ENCODE measurements around the gene CDH3.

Gene CDH3

DNA sequence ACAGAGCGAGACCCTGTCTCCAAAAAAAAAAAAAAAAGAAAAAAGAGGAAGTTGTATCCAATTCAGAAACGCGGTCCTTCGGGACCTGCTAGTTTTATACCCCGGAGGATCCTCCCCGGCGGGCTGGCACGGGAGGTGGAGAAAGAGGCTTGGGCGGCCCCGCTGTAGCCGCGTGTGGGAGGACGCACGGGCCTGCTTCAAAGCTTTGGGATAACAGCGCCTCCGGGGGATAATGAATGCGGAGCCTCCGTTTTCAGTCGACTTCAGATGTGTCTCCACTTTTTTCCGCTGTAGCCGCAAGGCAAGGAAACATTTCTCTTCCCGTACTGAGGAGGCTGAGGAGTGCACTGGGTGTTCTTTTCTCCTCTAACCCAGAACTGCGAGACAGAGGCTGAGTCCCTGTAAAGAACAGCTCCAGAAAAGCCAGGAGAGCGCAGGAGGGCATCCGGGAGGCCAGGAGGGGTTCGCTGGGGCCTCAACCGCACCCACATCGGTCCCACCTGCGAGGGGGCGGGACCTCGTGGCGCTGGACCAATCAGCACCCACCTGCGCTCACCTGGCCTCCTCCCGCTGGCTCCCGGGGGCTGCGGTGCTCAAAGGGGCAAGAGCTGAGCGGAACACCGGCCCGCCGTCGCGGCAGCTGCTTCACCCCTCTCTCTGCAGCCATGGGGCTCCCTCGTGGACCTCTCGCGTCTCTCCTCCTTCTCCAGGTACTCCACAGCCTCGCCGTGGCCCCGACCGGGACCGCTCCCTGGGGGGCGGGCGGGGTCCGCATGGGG lies at the start of gene CDH3:
Gene CDH3 (plus strand): TSS at position 596 of the 779 bp plus-strand sequence. CDS start 70 bp downstream, at position 666.
- no peak within 1 kb of the TSS for H3K4me3 ChIP-seq (ENCODE audit: low read depth, low read length)
- TF ChIP-seq, protein P1, sequence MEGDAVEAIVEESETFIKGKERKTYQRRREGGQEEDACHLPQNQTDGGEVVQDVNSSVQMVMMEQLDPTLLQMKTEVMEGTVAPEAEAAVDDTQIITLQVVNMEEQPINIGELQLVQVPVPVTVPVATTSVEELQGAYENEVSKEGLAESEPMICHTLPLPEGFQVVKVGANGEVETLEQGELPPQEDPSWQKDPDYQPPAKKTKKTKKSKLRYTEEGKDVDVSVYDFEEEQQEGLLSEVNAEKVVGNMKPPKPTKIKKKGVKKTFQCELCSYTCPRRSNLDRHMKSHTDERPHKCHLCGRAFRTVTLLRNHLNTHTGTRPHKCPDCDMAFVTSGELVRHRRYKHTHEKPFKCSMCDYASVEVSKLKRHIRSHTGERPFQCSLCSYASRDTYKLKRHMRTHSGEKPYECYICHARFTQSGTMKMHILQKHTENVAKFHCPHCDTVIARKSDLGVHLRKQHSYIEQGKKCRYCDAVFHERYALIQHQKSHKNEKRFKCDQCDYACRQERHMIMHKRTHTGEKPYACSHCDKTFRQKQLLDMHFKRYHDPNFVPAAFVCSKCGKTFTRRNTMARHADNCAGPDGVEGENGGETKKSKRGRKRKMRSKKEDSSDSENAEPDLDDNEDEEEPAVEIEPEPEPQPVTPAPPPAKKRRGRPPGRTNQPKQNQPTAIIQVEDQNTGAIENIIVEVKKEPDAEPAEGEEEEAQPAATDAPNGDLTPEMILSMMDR (IDR thresholded peaks at IDR 0.05; ENCODE audit: low read depth, low read length), result no peak

DNA sequence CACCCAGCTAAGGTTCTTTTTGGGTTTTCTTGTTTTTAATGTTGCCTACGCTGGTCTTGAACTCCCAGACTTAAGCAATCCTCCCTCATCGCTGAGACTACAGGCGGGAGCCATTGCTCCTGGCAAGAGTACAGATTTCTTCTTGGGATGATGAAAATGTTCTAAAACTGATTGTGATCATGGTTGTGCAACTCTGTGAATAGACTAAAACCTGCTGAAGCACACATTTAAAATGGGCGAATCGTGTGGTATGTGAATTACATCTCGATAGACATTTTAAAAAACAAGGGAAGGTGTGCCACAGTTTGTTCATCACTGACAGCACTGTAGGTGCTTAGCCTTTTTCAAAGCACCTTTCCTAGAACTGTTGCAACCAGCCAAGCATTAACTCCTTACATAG lies 48.8 kb upstream of the CDH3 start:
- no peak overlapping the region for H3K4me3 ChIP-seq (ENCODE audit: low read depth, low read length)
- TF ChIP-seq, protein P1 (IDR thresholded peaks at IDR 0.05; ENCODE audit: low read depth, low read length), result no peak

DNA sequence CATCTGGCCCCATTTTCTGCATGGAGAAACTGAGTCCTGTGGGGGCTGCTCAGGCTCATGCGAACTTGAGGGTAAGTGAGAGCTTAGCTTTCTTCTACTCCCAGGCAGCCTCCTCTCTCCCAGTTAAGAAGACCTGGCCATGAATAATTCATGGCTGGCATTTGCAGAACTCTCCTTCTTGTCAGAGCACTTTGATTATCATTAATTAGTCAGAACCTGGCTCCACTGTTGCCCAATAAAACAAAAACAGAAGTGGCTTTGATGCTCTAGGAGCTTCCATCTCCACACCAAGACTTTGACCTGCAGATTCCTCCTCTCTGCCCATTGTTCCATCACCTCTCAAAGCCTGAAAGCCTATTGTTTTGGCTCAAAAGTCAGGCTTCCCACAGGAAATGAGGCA lies 45.5 kb upstream of the CDH3 start:
- TF ChIP-seq, protein P1 (IDR thresholded peaks at IDR 0.05; ENCODE audit: low read depth, low read length), result no peak
- no peak overlapping the region for H3K4me3 ChIP-seq (ENCODE audit: low read depth, low read length)

DNA sequence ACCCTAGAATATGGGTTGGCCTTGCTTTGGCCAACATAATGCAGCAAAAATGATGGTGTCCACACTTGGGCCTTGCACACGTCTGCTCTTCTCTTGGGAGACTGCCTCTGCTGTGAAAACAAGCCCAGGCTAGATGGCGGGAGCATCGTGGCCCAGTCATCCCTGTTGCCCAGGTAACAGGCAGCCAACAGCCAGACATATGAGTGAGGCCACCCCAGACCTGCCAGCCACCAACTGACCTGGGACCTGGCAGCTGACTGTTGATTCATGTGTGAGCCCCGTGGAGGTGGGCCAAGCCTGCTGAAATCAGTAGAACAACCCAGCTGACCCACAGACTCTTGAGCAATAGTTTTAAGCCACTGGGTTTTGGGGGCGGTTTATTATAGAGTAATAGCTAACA lies 39.4 kb upstream of the CDH3 start:
- TF ChIP-seq, protein P1 (IDR thresholded peaks at IDR 0.05; ENCODE audit: low read depth, low read length), result no peak
- H3K4me3 ChIP-seq (ENCODE audit: low read depth, low read length), result no peak overlapping the region

DNA sequence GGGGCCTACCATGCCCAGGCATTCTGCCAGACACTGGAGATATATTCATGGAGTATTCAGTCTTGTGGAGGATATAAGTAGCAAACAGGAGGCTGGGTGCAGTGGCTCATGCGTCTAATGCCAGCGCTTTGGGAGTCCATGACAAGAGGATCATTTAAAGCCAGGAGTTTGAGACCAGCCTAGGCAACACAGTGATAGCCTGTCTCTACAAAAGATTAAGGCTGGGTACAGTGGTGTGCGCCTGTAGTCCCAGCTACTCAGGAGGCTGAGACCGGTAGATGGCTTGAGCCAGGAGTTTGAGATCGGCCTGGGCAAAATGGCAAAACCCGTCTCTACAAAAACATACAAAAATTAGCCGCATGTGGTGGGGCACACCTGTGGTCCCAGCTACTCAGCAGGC lies 37.7 kb upstream of the CDH3 start:
- H3K4me3 ChIP-seq (ENCODE audit: low read depth, low read length), result no peak overlapping the region
- TF ChIP-seq, protein P1 (IDR thresholded peaks at IDR 0.05; ENCODE audit: low read depth, low read length), result no peak

DNA sequence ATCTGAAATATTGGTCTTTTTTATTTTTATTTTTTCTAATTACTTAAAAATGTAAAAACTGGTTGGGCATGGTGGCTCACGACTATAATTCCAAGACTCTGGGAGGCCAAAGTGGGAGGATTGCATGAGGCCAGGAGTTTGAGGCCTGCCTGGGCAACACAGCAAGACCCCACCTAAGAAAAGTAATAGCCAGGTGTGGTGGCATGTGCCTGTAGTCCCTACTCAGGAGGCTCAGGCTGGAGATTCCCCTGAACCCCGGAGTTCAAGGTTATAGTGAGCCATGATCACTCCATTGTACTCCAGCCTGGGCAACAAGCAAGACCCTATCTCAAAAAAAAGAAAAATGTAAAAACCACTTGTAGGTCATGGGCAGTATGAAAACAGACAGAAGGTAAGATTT lies 36.8 kb upstream of the CDH3 start:
- H3K4me3 ChIP-seq (ENCODE audit: low read depth, low read length), result no peak overlapping the region
- TF ChIP-seq, protein P1 (IDR thresholded peaks at IDR 0.05; ENCODE audit: low read depth, low read length), result no peak

DNA sequence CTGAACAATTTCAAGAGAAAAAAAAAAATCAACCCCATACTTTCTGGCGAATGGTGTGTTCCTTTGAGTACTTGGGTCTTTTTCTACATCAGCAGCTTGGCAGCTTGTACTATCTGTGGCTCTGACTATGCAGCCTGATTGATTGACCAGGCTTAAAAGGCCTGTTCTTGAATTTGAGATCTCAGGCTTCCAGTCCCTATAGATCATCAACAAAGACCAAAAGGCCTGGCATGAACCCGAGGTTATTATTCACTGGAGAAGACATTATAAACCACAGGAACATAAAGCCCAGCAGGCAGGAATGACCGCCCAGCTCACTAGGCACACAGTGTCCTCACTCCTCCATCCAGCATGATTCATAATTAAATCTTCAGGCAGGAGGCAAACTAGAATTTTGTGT lies 32.1 kb upstream of the CDH3 start:
- no peak overlapping the region for H3K4me3 ChIP-seq (ENCODE audit: low read depth, low read length)
- TF ChIP-seq, protein P1 (IDR thresholded peaks at IDR 0.05; ENCODE audit: low read depth, low read length), result no peak
